NCI-H128 (cell line): ENCODE measurements around the gene GMPR2.
A peak's percentile ranks its signal among the peaks of the same experiment; 100 is the strongest.
"Not testable (repeated sequence)": the region's sequence is repeated elsewhere in the genome, so short reads cannot be mapped to it uniquely, and the experiment has no call there.

ENCODE experiments used
- DNase-seq: peaks from one replicate; lab custom pipeline; 2025; ENCODE audit not compliant: unreplicated experiment; lab: John Stamatoyannopoulos, UW

The GMPR2 gene

GRCh38 chr14:24228902-24229301, 3.8 kb upstream of the GMPR2 start:
- no peak for DNase-seq

DNA sequence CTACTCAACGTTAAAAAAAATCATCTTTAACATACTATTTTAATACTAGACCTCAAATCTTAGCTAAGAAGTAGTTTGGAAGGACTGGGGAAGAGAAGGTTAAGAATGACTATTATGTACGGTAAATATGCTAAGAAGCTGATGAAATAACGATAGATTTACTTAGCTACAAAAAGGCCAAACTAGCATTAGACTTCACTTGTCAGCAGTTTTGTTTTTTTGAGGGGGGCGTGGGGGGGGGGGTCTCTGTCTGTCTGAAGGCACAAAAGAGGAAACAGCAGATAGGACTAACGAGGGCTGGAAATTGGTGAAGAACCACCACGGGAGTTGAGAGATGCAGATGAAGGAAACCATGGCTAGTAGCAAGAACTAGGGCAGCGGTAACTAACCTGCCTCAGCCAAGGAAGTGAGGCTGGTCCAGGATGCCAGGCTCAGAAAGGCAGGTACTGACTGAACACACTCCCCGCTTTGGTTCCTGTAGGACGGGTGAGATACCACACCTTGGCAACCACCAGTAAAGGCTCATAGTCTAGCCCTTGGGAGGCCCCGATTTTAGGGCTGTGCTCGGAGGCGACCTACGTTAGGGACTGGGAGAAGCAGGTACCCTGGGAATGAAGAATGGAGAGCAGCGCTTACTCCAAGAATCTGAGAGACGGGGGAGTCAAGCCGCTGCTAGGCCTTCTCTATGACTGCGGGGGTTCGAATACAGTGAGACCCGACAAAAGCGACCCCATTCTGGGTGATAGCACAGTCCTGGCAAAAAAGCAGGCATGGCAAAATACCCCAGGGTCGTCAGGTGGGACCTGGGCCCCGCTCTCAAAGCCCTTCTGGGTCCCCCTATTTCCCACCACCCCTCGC, 1.2 kb upstream of the GMPR2 start:
- DNase-seq, result no peak

GRCh38 chr14:24232121-24232644, 546 bp upstream of the GMPR2 start, which contains the start of gene NEDD8:
Gene NEDD8 (minus strand): TSS chr14:24232367. CDS start chr14:24232267, 100 bp downstream.
- peak; percentile 83 for DNase-seq

GRCh38 chr14:24233538-24233866, 773 bp downstream of the GMPR2 start:
- no peak for DNase-seq

GRCh38 chr14:24234095-24235005, 1.6 kb downstream of the GMPR2 start:
- DNase-seq, result no peak

GRCh38 chr14:24235804-24236688, 3.3 kb downstream of the GMPR2 start:
- no peak for DNase-seq

DNA sequence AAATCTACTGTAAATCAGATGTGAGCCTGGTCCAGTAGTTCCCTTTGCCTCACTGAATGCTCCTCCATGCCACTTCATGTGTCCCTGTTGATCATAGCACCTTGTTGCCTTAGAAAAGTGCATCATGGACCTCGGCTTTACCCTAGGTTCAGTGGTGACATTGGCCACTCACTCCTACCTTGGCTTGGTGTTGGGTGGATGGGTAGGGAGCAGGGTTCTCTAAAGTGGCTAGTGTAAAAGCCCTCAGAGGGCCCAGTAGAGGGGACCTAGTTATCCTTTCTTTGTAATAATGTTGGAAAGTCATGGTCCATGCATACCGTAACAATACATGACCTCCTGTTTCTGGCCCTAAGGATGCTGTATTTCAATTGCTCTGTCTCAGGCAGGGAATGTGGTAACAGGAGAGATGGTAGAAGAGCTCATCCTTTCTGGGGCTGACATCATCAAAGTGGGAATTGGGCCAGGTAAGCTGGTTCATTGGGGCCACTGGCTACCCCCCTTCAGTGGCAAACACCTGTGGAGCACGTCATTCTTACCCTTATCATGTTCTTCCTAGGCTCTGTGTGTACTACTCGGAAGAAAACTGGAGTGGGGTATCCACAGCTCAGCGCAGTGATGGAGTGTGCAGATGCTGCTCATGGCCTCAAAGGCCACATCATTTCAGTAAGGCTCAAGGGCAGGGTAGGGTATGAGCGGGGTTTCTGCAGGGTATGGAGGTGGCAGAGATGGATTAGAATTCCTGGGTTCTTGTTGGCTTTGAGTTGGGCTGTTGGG, 4.1 kb downstream of the GMPR2 start:
- DNase-seq, result no peak

- no peak for DNase-seq
Observed at GRCh38 chr14:24237463-24237955, 4.8 kb downstream of the GMPR2 start.

DNA sequence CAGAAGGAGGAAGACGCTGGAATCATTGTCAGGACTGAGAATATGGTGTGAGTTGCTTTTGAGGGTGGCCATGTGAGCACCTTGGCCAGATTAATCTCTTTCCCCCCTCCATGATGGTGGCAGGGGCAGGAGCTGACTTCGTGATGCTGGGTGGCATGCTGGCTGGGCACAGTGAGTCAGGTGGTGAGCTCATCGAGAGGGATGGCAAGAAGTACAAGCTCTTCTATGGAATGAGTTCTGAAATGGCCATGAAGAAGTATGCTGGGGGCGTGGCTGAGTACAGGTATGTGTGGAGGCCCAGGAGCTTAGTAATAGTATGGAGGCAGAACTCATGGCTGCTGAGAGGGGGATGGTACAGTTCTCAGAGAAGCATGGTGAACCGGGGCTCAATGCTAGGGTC, 5.4 kb downstream of the GMPR2 start:
- DNase-seq, result no peak

- no peak for DNase-seq
Observed at GRCh38 chr14:24238527-24239037, 5.9 kb downstream of the GMPR2 start.

GRCh38 chr14:24240110-24240918, 7.6 kb downstream of the GMPR2 start:
- no peak for DNase-seq

GRCh38 chr14:24241829-24242443, 9.2 kb downstream of the GMPR2 start:
- DNase-seq, result peak; percentile 92

DNA sequence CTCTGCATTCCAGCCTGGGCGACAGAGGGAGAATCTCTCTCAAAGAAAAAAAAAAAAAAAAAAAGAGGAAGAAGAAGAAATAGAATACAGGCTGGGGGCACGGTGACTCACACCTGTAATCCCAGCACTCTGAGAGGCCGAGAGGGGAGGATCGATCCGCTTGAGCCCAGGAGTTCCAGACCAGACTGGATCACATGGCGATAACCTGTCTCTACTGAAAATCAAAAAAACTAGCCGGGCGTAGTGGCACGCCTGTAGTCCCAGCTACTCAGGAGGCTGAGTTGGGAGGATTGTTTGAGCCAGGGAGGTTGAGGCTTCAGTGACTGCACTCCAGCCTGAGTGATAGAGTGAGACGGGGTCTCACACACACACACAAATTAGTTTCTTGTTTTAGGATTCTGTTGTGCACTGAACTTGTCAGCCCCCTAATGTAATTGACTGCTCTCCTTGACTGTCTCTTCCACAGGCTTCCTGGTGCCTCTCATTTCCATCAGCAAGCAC, 10.7 kb downstream of the GMPR2 start:
- DNase-seq, result no peak

- not testable (repeated sequence) for DNase-seq
Observed at GRCh38 chr14:24245350-24245749, 12.6 kb downstream of the GMPR2 start.

- DNase-seq, result no peak
Observed at GRCh38 chr14:24246765-24247212, 14.1 kb downstream of the GMPR2 start.

DNA sequence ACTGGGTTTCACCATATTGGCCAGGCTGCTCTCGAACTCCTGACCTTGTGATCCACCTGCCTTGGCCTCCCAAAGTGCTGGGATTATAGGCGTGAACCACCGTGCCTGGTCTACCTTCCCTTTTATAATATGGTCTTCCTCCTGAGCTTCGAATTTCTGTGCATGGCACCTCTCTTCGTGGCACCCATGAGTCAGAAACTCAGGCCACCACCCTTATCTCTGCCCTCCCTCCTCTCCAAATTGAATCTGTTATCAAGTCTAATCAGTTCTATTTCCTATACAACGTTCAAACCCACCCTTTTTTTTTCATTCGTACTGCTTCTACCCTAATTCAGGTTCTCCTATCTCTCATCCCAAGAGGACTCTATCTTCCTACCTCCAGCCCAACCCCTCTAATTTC, 14.7 kb downstream of the GMPR2 start:
- DNase-seq, result no peak

GRCh38 chr14:24249230-24250021, 16.7 kb downstream of the GMPR2 start:
- no peak for DNase-seq
